HG02973 (cell line): ENCODE data around the gene CR1.
"Not testable (repeated sequence)": the region's sequence is repeated elsewhere in the genome, so short reads cannot be mapped to it uniquely, and the experiment has no call there.

Source experiments
- ATAC-seq: cut with Tn5 transposase; IDR thresholded peaks from one replicate; pipeline ENCODE4 v1.9.1; 2021; ENCODE audit warnings: moderate library complexity; ENCODE audit not compliant: unreplicated experiment

The CR1 gene

DNA sequence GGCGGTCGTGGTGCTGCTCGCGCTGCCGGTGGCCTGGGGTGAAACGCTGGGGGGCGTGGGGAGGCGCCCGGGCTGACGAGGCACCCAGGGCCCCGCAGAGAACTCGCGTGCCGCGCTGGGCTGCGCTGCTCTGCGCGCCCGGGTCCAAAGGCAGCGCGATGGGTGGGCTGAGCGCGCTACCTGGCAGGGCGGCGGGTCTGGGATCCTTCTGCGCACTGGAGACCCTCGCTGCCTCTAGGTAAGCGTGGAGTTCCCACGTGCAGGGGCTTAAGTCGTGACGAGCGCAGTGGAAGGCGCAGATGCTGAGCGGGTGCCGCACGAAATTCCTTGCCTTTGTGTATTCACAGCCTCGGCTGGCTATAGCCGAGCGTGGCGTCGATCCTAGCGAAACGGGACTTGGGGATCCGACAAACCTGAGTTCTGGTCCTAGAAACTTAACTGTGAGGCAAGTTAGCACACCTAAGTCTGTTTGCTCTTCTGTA, 173.6 kb downstream of the CR1 start:
- no peak for ATAC-seq

DNA sequence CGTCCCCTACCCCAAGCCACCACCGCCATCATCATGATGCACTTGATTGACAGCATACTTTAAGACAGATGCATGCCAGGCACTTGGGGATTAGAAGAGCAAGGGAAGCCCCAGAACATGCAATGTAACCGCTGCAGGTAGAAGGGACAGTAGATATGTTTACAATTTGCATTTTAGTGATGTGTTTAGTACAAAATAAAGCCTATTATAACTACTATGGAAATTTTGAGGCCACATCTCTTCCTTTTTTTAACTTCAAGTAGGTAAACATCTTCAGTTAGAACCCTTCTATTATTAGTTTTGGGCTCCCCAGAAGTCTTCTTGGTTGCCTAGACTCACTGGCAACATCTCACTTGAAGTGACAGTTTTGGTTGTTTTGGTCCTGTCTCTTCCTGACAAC, 174.2 kb downstream of the CR1 start:
- ATAC-seq: no peak

DNA sequence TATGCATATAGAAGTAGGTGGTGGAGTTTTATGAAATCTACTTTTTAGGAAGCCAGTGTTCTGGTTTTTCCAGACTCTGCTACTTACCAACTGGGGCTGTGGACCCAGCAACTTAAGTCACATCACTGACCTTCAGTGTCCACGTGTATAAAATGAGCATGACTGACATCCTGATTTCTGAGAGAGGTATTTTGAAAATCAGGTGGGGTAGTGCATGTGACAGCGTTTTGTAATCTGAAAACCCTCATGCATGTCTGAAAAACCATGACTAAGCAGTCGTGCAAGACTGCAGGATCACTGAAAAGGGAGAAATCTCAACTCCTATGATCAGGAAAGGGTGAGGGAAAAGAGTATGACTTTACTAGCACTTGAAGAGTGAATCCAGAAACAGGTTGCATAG, 175.0 kb downstream of the CR1 start:
- ATAC-seq: no peak

DNA sequence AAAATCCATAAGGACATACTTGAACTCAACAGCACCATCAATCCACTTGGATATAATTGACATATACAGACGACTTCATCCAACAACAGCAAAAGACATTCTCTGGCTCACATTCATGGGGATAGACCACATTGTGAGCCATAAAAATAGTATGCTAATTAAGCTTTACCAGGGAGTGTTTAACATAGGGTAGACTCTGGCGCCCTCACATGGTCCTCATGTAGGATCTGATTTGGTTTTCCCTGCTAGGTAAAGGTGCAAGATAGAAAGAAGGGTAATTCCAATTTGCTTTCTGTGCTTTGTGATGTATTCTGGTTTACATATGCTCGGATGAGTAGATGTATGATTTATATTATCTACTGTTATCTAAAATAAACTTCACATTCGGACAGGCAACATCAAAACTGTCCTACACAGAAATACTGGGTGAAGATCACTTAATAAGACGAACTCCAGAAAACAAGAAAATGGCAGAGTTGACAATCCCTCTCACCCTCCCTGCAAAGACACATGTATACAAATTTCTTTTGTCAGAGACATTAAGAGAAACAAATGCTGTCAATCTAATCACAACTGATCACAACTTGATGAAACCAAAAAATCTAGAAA, 176.7 kb downstream of the CR1 start:
- no peak for ATAC-seq

DNA sequence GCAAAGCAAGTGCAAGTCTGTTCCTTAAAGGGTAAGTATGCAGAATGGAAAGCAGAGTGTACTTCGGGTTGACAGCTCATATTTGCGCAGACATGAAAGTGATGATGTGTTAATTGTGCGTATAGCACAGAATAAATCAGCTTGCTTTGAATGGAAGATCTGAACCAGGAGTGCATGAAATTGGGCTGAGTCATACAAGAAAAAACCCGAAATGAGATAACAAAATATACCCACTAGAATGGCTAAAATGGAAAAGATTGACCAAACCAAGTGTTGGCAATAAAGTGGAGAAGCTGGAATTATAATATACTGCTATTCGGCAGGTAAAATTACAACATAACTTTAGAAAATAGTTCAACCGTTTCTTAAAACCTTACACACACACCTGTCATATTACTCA, 177.4 kb downstream of the CR1 start:
- ATAC-seq: no peak

DNA sequence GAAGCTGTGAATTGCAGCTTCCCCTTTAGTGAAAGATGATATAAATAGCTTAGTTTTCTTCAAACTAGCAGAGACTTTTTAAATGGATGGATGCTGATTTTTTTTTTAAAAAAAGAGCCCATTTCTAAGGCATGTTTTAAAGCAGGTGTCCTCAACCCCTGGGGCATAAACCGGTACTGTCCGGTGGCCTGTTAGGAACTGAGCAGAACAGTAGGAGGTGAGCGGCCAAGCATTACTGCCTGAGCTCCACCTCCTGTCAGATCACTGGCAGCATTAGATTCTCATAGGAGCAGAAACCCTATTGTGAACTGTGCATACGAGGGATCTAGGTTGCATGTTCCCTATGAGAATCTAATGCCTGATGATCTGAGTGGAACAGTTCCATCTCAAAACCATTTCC, 180.2 kb downstream of the CR1 start:
- no peak for ATAC-seq

DNA sequence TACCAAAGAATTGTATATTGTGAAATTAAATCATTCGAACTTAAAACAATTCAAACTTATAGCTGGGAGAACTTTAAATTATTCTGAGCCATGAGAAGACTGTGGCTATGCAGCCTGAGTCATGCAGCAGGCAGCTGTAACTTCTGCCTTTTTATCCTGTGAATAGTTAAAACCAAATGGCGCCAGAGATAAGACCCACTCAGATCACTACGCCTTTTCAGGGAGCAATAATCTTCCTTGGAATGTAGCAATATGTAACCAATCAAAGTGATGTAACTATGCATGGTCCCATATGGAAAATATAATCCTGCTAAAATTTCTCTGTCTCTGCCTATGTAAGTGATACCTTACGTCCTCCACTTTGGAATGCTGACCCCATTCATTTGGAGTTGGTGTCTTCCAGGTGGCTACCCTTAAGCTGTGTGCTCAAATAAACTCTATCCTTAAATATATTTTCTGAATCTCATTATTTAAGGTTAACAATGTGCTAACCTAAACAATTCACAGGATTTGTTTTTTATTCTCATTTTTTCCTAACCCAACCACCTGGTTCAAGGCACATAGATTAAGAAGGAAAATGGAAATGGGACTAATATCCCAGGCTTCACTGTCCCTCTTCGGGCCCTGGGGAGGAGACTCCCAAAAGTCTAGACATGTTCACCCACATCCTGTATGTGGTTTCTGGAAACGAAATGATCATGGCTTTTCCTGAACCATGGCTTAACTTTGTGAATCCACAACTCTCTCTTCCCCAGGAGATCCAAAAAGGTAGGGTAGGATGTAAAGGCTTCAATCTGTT, 184.8 kb downstream of the CR1 start:
- not testable (repeated sequence) for ATAC-seq

DNA sequence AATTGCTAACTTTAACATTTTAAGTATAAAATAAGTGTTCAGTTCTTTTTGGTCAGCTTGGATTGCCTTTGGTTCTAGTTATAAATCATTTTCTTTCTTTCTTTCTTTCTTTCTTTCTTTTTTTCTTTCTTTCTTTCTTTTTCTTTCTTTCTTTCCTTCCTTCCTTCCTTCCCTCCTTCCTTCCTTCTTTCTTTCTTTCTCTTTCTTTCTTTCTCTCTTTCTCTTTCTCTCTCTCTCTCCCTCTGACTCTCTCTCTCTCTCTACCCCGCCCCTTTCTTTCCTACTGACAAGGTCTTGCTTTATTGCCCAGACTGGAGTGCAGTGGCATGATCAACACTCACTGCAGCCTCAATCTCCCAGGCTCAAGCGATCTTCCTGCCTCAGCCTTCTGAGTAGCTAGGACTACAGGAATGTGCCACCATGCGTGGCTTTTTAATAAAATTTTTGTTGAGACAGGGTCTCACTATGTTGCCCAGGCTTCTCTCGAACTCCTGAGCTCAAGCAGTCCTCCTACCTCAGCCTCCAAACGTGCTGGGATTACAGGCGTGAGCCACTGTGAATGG, 187.0 kb downstream of the CR1 start:
- not testable (repeated sequence) for ATAC-seq

DNA sequence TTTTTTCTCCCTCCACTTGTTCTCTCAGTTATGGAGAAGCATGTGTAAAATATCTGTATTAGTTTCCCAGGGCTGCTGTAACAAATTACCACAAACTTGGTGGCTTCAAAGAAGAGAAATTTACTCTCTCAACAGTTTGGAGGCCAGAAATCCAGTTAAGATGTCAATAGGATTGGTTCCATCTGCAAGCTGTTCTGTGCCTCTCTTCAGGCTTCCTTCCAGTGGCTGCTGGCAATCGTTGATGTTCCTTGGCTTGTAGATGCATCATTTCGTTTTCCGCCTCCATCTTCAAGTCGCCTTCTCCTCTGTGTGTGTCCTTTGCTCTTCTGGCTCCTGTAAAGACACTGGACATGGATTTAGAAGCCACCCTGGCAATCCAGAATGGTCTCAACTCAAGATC, 194.6 kb downstream of the CR1 start:
- ATAC-seq: not testable (repeated sequence)

DNA sequence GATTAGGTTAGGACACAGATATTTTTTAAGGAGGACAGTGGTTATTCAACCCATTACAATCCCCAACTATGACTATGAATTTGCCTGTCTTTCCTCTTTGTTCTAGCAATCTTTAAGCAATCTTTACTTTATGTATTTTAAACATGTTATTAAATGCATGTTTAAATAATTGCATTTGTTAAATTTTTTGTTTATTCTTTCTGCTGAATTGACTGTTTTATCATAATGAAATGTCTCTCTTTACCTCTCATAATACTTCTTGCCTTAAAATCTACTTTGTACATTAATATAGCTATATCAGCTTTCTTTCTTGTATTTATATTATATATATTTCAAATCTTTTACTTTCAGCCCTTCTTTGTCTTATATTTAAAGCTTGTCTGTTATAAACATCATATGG, 195.1 kb downstream of the CR1 start:
- ATAC-seq: no peak
